Liver (tissue), 9 donors: ENCODE data around the gene SARDH. TPM values are rescaled to one million over a fixed set of nuclear protein-coding genes. Genes with fewer than 3 reads are reported as not detected.

Source experiments
- DNase-seq: peaks from one replicate; pipeline ENCODE4 v3.0.0-alpha.2; 2017; ENCODE audit warnings: low spot score
- H3K27ac ChIP-seq, 2 donors: one replicate each; pipeline ENCODE4 v1.7.0; 2013; ENCODE audit warnings: inconsistent platforms in 2 of 2, low read length in 2 of 2, control low read depth in 1 of 2, low read depth in 1 of 2, mild to moderate bottlenecking in 1 of 2
- H3K27me3 ChIP-seq, 4 donors: one replicate each; pipeline versions ENCODE4 v1.6.1 to v1.7.0; 2013; ENCODE audit warnings: low read length in 3 of 4, inconsistent platforms in 1 of 4, mild to moderate bottlenecking in 1 of 4, moderate library complexity in 1 of 4; ENCODE audit not compliant: control insufficient read depth in 4 of 4, insufficient read depth in 4 of 4
- H3K36me3 ChIP-seq, 4 donors: one replicate each; pipeline versions ENCODE4 v1.6.1 to v1.7.0; 2013; ENCODE audit warnings: low read length in 3 of 4, mild to moderate bottlenecking in 3 of 4, low read depth in 1 of 4, moderate library complexity in 1 of 4; ENCODE audit not compliant: control insufficient read depth in 4 of 4, insufficient read depth in 3 of 4
- H3K4me1 ChIP-seq, 4 donors: one replicate each; pipeline versions ENCODE4 v1.6.1 to v1.7.0; 2013; ENCODE audit warnings: low read length in 3 of 4, mild to moderate bottlenecking in 3 of 4, moderate library complexity in 1 of 4; ENCODE audit not compliant: control insufficient read depth in 4 of 4, insufficient read depth in 4 of 4
- H3K4me3 ChIP-seq, 3 donors: one replicate each; pipeline versions ENCODE4 v1.6.1 to v1.7.0; 2013; ENCODE audit warnings: low read length in 3 of 3, control low read depth in 1 of 3, low read depth in 1 of 3, mild to moderate bottlenecking in 1 of 3
- H3K9ac ChIP-seq, 2 donors: one replicate each; pipeline ENCODE4 v1.7.0; 2013; ENCODE audit warnings: low read length in 2 of 2, mild to moderate bottlenecking in 2 of 2, moderate library complexity in 2 of 2, control low read depth in 1 of 2, low read depth in 1 of 2
- H3K9me3 ChIP-seq, 4 donors: one replicate each; pipeline versions ENCODE4 v1.6.1 to v1.7.0; 2013; ENCODE audit warnings: low read length in 3 of 4; ENCODE audit not compliant: control insufficient read depth in 4 of 4
- ATF3 ChIP-seq: IDR thresholded peaks from 2 replicates; pipeline ENCODE4 v1.6.1; 2016; ENCODE audit warnings: antibody characterized with exemption
- CTCF ChIP-seq: fragments of 150-350 bp; IDR thresholded peaks from 2 replicates; pipeline ENCODE4 v1.5.1; 2017; ENCODE audit warnings: improper control_type of control experiment, low read depth, low read length; ENCODE audit not compliant: missing input control
- FOXA1 ChIP-seq: IDR thresholded peaks from 2 replicates; pipeline ENCODE4 v1.6.1; 2016; ENCODE audit warnings: antibody characterized with exemption
- FOXA2 ChIP-seq: IDR thresholded peaks from 2 replicates; pipeline ENCODE4 v1.6.1; 2016; ENCODE audit warnings: antibody characterized with exemption
- GABPA ChIP-seq, 2 donors: IDR thresholded peaks in 1 of 2; conservative IDR thresholded peaks in 1 of 2; 2 replicates each; pipeline ENCODE4 v1.6.1; 2016; ENCODE audit warnings: antibody characterized with exemption in 2 of 2, mild to moderate bottlenecking in 1 of 2, moderate library complexity in 1 of 2
- NR2F2 ChIP-seq: IDR thresholded peaks from 2 replicates; pipeline ENCODE4 v1.6.1; 2016; ENCODE audit warnings: antibody characterized with exemption
- RAD21 ChIP-seq, 2 donors: IDR thresholded peaks; 2 replicates each; pipeline ENCODE4 v1.6.1; 2016; ENCODE audit warnings: antibody characterized with exemption in 2 of 2, mild to moderate bottlenecking in 2 of 2
- REST ChIP-seq: IDR thresholded peaks from 2 replicates; pipeline ENCODE4 v1.6.1; 2016; ENCODE audit warnings: antibody characterized with exemption, mild to moderate bottlenecking
- RXRA ChIP-seq, 2 donors: IDR thresholded peaks; 2 replicates each; pipeline ENCODE4 v1.6.1; 2017 to 2018; ENCODE audit warnings: antibody characterized with exemption in 2 of 2, mild to moderate bottlenecking in 1 of 2
- SP1 ChIP-seq: IDR thresholded peaks from 2 replicates; pipeline ENCODE4 v1.6.1; 2018; ENCODE audit warnings: antibody characterized with exemption, mild to moderate bottlenecking
- TAF1 ChIP-seq: conservative IDR thresholded peaks from 2 replicates; pipeline ENCODE4 v1.6.1; 2016; ENCODE audit warnings: antibody characterized with exemption, mild to moderate bottlenecking
- YY1 ChIP-seq: IDR thresholded peaks from 2 replicates; pipeline ENCODE4 v1.6.1; 2016; ENCODE audit warnings: antibody characterized with exemption, mild to moderate bottlenecking
- ZBTB33 ChIP-seq: IDR thresholded peaks from 2 replicates; pipeline ENCODE4 v1.6.1; 2016; ENCODE audit warnings: antibody characterized with exemption
- WGBS: extraction: QIAGEN DNeasy Blood & Tissue Kit; methylation state at CpG from one replicate; pipeline ENCODE4 v1.1.7; 2013; 5-methylcytosine and 5-hydroxymethylcytosine counted together
- polyA plus RNA-seq, 2 donors: library from polyadenylated mRNA; stranded (reverse) in 1 of 2; unstranded in 1 of 2; fragments of 200-250 nt in 1 of 2; fragments of >200 nt in 1 of 2; fragmentation: Nextera tagmentation in 1 of 2; extraction: Ambion mirVana in 1 of 2; gene quantifications; one replicate each; pipeline versions ENCODE4 v1.2.1 to v1.2.3, GENCODE V29; 2013 to 2015
- total RNA-seq, 2 donors: library from RNA; depleted of rRNA; stranded (reverse); fragments of >200 nt; gene quantifications; one replicate each; pipeline ENCODE4 v1.2.3, GENCODE V29; 2014
- donor health status: healthy.
- donor health status: healthy.
- donor health status: healthy.
- donor health status: healthy.
- donor health status: healthy.

The SARDH gene
- total and polyA plus RNA-seq, 4 donors, result 53.7 to 291 (median 63.4) TPM

- no peak for TF ChIP-seq REST
- no peak for TF ChIP-seq NR2F2
These were observed 73.1 kb downstream of the SARDH start (continued) for GRCh38 chr9:133665096-133665495.

GRCh38 chr9:133664173-133665050 is 73.7 kb downstream of the SARDH start:
- TF ChIP-seq ATF3 (no peak), GABPA (IDR thresholded peaks at IDR 0.05 in 1 of 2, conservative IDR thresholded peaks at IDR 0.05 in 1 of 2) (no peak), CTCF (no peak), ZBTB33 (no peak), REST (no peak), RAD21 (IDR thresholded peaks at IDR 0.05) (no peak), FOXA2 (no peak), YY1 (no peak), FOXA1 (no peak), NR2F2 (no peak), TAF1 (no peak), RXRA (IDR thresholded peaks at IDR 0.05) (no peak), SP1 (no peak)
- Histone ChIP-seq H3K4me1 (peaks cover 2 to 21% (median 14%) of the 10 kb centered on the region in 4 donors), H3K9ac (no peak overlapping the region), H3K36me3 (peaks cover 5 to 28% (median 7%) of the 10 kb centered on the region in 4 donors), H3K9me3 (no peaks in the 10 kb centered on the region), H3K27me3 (no peaks in the 10 kb centered on the region), H3K4me3 (no peak overlapping the region), H3K27ac (no peak overlapping the region)
- no peak for DNase-seq
- 89% methylated on average over 27 of the region's 27 CpGs for WGBS
